Measurements from ENCODE around the gene TUBG1.
"Not testable (repeated sequence)": the region's sequence is repeated elsewhere in the genome, so short reads cannot be mapped to it uniquely, and the experiment has no call there.

Gene TUBG1

DNA sequence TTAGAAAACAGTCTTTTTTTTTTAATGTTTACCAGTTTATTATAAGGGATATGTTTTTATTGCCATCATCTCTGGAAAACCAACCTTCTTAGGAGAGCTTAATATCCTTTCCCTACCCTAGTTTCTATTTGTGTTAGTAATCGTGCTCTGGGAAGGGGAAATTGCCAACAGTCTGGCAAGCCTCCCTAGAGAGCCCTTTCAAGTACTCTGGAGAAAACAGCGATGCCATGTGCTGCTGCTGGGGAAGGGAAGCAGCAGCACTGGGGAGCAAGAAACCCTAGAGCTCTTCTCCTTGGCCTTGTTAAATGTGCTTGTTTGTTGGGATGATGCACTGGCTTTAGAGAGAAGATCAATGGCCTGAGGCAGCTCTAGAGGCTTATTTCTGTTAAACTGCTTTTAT, 10.6 kb upstream of the TUBG1 start:
- peaks cover 31% of the 10 kb centered on the region for H3K4me1 Mint-ChIP-seq (ENCODE audit: low read depth)
- H3K27ac Mint-ChIP-seq = peak overlapping the region; percentile 2
- H3K27me3 Mint-ChIP-seq = no peaks in the 10 kb centered on the region

DNA sequence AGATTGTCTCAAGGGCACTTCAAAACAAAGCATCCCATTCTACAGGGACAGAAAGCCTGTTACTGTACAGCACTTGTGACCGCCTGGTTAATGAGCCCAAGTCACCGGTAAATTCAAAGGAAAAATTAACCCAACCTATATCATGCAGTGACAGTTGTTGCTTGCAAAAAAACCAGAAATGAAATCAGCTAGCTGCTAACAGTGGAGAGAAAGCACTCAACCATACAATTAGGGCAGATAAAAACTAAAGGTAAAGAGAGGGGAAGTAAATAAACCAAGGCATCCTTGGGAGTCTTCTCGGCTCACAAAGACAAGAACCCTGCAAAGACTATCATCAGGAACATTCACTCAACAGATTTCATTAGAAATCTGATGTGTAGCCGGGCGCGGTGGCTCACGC, 6.2 kb upstream of the TUBG1 start:
- Mint-ChIP-seq H3K27me3 (no peaks in the 10 kb centered on the region), H3K4me1 (ENCODE audit: low read depth) (peaks cover 67% of the 10 kb centered on the region), H3K9me3 (ENCODE audit: low read depth) (no peaks in the 10 kb centered on the region), H3K36me3 (peaks cover 2% of the 10 kb centered on the region), H3K27ac (peak overlapping the region; percentile 56), H3K4me3 (peak overlapping the region; percentile 32)

More for the DNA sequence above, 10.6 kb upstream of the TUBG1 start:
- no peaks in the 10 kb centered on the region for H3K36me3 Mint-ChIP-seq
- no peaks in the 10 kb centered on the region for H3K9me3 Mint-ChIP-seq (ENCODE audit: low read depth)
- H3K4me3 Mint-ChIP-seq = peak overlapping the region; percentile 4

DNA sequence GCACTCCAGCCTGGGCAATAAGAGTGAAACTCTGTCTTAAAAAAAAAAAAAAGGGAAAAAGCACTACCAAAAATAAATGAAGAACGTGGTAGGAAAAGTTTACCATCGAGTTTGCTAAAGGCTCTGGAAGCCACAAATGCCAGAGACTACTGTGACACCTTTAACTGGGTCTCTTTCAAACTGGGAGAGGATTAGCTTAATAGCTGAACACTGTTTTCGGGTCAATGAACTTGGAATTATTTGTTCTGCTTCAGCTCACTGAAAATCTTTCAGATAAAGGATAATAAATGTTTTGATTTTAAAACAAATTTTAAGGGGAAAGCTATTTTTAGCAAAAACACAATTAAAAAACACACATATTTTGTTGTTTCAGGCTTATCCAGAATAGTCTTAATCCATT, 1.7 kb upstream of the TUBG1 start:
- H3K27ac Mint-ChIP-seq = peak overlapping the region; percentile 98

DNA sequence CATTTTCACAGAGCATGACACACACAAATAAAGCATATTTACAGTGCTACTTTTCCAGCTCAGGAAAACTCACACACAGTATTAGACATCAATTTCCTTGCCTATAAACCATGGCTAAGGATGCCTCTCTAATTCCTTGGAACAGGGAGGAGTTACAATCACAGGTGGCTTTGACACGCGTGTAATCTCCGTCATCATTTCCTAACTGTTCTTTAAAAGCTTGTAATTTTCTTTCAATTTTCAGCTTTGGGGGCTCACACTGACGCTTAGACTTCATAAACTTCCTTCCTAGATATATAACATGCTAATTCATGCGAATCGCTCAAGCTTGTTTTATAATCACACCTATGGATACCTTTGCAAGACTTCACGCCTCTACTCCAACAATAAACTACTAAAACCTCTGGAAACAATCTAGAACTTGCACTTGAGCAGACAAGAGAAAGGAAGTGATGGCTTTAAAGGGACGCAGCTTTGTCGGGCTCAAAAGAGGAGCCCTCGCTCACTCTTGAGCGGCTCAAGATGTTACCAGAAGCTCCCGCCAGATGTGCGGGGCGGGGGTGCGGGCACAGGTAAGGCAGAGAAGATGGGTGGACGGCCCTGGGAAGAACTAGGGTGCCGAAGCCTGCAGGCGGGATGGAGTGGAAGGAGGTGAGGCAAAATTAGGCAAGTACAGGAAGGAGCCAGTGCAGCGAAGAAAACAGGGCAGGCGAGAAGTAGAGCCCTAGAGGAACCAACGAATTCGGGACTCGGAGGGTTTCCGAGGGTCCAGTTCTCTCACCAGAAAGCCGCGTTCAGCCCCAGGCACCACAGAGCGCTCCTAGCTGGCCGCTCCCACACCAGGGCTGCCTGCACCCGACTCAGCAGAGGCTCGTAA, 940 bp upstream of the TUBG1 start:
- Mint-ChIP-seq H3K4me1 (ENCODE audit: low read depth) (peaks cover 49% of the 10 kb centered on the region), H3K36me3 (peaks cover 4% of the 10 kb centered on the region), H3K9me3 (ENCODE audit: low read depth) (no peaks in the 10 kb centered on the region), H3K27me3 (no peaks in the 10 kb centered on the region), H3K27ac (peak overlapping the region; percentile 98), H3K4me3 (peak overlapping the region; percentile 100)

More for the DNA sequence above, 1.7 kb upstream of the TUBG1 start:
- H3K9me3 Mint-ChIP-seq (ENCODE audit: low read depth) = no peaks in the 10 kb centered on the region
- peaks cover 56% of the 10 kb centered on the region for H3K4me1 Mint-ChIP-seq (ENCODE audit: low read depth)
- H3K27me3 Mint-ChIP-seq = no peaks in the 10 kb centered on the region
- peak overlapping the region; percentile 100 for H3K4me3 Mint-ChIP-seq
- peaks cover 4% of the 10 kb centered on the region for H3K36me3 Mint-ChIP-seq

DNA sequence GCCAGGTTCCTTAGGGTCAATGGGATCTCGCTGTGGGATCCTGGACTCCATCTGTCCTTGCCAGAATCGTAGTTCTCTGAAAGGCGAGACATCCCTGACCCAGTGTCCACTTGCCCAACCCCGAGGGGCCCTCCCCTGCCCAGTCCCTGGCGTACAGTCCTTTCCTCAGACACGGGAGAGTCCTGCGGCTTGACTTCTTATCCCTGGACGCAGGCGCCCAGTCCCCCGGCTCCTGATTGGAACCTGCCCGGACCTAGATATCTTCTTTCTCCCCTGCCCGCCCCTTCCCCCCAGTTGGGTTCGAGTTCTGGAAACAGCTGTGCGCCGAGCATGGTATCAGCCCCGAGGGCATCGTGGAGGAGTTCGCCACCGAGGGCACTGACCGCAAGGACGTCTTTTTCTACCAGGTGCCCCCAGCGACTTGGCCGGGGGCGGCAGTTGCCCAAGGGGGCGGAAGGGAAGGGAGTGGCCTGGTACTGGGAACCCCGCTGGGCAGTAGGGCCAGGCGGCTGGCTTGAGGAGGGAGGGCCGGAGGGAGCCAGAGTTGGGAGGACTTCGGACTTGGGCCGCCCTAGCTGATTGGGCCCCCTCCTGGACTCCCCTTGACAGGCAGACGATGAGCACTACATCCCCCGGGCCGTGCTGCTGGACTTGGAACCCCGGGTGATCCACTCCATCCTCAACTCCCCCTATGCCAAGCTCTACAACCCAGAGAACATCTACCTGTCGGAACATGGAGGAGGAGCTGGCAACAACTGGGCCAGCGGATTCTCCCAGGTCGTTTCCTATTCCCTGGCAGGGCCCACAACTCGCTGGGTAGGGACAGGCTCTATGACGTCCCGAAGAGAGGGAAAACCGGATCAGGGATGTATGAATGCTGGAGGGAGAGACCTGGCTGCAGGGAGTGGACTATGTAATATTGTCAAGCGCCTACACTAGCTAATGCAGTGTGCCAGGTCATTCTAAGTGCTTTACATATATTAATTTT, 625 bp downstream of the TUBG1 start:
- H3K4me1 Mint-ChIP-seq (ENCODE audit: low read depth) = peaks cover 36% of the 10 kb centered on the region
- not testable (repeated sequence) for H3K9me3 Mint-ChIP-seq (ENCODE audit: low read depth); H3K36me3 Mint-ChIP-seq; H3K27me3 Mint-ChIP-seq
- H3K4me3 Mint-ChIP-seq = peak overlapping the region; percentile 100
- H3K27ac Mint-ChIP-seq = peak overlapping the region; percentile 98

DNA sequence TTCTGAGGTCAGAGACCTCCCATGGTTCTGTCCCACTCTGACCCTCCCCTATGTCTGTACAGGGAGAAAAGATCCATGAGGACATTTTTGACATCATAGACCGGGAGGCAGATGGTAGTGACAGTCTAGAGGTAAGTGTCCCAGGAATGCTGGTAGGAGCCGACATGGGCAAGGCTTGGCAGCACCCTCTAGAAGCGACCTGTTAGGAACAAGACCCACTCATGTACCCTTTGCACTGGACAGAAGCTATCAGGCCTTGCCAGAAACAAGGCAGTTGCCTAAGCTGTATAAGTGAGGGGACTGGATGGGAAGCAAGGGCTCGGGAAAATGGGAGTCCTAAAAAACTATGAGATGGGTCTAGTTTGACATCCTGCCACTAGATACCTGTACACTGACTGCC, 2.5 kb downstream of the TUBG1 start:
- Mint-ChIP-seq H3K27me3 (no peaks in the 10 kb centered on the region), H3K4me1 (ENCODE audit: low read depth) (peaks cover 17% of the 10 kb centered on the region), H3K4me3 (peak overlapping the region; percentile 33), H3K9me3 (ENCODE audit: low read depth) (no peaks in the 10 kb centered on the region), H3K36me3 (peaks cover 6% of the 10 kb centered on the region), H3K27ac (no peak overlapping the region)

DNA sequence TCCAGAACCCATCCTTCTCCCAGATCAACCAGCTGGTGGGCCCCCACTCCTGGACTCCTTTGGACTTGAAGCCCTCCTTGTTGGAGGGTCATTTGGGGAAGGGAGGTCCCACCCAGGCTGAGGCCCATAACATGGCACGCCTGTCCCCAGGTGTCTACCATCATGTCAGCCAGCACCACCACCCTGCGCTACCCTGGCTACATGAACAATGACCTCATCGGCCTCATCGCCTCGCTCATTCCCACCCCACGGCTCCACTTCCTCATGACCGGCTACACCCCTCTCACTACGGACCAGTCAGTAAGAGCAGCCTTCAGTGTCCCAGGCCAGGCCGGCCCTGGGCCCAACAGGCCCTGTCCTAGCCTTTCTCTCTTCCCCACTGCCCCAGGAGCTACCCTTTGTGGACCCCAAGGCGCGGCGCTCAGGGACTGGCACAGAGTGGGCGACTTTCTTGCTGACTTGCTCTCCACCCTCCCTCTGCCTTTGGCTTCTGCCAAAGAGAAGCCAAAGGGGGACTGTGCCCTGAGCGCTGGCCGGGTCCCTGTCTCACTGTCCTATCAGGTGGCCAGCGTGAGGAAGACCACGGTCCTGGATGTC, 4.3 kb downstream of the TUBG1 start:
- Mint-ChIP-seq H3K27me3 (no peaks in the 10 kb centered on the region), H3K27ac (no peak overlapping the region), H3K36me3 (peaks cover 6% of the 10 kb centered on the region), H3K4me3 (no peak overlapping the region), H3K9me3 (ENCODE audit: low read depth) (no peaks in the 10 kb centered on the region), H3K4me1 (ENCODE audit: low read depth) (peaks cover 4% of the 10 kb centered on the region)

DNA sequence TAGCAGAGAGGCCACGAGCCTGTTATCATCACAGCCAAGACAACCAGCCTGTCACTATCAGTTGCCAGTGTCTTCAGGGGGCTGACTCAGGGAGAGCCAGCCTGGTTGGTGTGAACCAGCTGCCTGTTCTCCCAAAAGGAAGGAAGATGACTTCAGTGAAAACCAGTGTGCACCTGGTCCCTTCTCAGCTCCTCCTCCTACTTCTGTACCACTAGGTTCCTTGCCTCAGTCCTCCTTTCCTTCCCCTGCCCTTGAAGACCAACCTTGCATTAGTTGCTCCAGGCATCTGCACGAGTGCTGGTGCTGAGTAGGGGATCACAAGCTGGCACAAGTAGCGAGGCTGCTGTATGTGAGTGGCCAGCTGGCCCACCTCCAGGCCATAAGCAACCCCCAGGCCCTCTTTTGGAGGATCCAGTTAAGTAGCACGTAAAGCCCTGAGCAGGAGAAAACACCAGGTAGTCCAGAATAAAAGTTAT, 8.5 kb downstream of the TUBG1 start:
- no peak overlapping the region for H3K27ac Mint-ChIP-seq
- no peaks in the 10 kb centered on the region for H3K27me3 Mint-ChIP-seq
- H3K36me3 Mint-ChIP-seq = peaks cover 3% of the 10 kb centered on the region
- H3K4me3 Mint-ChIP-seq = no peak overlapping the region
- H3K9me3 Mint-ChIP-seq (ENCODE audit: low read depth) = no peaks in the 10 kb centered on the region
- no peaks in the 10 kb centered on the region for H3K4me1 Mint-ChIP-seq (ENCODE audit: low read depth)

DNA sequence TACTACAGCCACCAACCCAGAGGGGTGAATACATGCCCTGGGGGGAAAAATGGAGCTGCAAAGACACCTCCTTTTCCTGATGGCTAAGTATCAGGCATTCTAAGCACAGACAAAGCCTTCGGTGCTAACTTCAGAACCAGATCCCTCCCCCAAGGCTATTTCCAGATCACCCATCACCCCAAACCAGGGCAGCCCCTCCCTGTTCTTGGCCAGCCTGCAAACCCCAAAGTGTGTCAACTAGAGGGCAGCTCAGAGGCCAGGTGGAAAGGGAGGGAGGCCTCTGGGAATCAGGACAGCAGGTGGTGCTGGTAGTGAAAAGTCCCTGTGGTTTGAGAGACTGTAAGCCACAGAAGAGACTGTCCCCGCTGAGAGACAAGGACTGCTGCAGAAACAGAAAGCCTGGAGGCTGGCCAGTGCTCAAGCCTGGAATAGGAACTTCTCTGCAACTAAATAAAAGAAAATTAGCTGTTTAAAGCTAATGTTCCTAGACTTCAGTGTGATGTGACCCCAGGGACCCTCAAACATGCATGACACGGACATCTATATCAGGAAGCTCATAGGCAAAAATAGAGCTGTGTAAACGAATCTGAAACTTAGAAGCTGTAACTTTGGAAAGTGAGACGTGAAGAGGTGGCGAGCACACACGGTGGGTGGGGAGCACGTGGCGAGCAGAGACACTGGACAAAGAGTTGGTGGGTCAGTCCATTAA, 9.1 kb downstream of the TUBG1 start:
- no peaks in the 10 kb centered on the region for H3K27me3 Mint-ChIP-seq
- no peak overlapping the region for H3K4me3 Mint-ChIP-seq
- H3K36me3 Mint-ChIP-seq = peaks cover 3% of the 10 kb centered on the region
- H3K9me3 Mint-ChIP-seq (ENCODE audit: low read depth) = no peaks in the 10 kb centered on the region
- no peaks in the 10 kb centered on the region for H3K4me1 Mint-ChIP-seq (ENCODE audit: low read depth)
- H3K27ac Mint-ChIP-seq = no peak overlapping the region

DNA sequence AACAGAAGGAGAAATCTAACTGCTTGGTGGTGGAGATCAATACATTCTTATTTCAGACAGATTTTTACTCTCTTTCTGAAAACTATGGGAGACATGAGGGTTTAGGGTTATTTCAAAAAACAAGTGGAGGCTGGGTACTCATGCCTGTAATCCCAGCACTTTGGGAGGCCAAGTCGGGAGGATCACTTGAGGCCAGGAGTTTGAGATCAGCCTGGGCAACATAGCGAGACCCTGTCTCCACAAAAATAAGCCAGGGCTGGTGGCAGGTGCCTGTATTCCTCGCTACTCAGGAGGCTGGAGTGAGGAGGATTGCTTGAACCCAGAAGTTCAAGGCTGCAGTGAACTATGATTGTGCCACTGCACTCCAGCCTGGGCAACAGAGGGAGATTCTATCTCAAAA, 12.5 kb downstream of the TUBG1 start:
- H3K27ac Mint-ChIP-seq = not testable (repeated sequence)

DNA sequence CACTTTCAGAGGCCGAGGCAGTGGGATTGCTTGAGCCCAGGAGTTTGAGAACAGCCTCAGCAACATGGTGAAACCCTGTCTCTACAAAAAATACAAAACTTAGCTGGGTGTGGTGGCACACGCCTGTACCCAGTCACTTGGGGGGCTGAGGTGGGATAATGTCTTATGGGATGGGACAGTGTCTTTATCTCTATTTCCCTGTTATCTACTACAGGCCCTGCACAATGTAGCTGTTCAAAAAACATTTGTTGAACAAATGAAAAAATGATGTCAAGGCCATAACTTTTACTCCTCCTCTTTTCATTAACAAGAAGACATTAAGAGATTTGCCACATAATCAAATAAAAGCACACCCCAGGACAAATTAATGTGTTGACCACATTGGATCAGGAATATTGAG, 13.8 kb downstream of the TUBG1 start:
- H3K36me3 Mint-ChIP-seq = no peaks in the 10 kb centered on the region
- no peak overlapping the region for H3K27ac Mint-ChIP-seq
- no peaks in the 10 kb centered on the region for H3K4me1 Mint-ChIP-seq (ENCODE audit: low read depth)
- H3K27me3 Mint-ChIP-seq = no peaks in the 10 kb centered on the region
- no peaks in the 10 kb centered on the region for H3K9me3 Mint-ChIP-seq (ENCODE audit: low read depth)
- H3K4me3 Mint-ChIP-seq = no peak overlapping the region

More for the DNA sequence above, 12.5 kb downstream of the TUBG1 start:
- H3K4me1 Mint-ChIP-seq (ENCODE audit: low read depth); H3K36me3 Mint-ChIP-seq; H3K9me3 Mint-ChIP-seq (ENCODE audit: low read depth); H3K27me3 Mint-ChIP-seq; H3K4me3 Mint-ChIP-seq: not testable (repeated sequence)

DNA sequence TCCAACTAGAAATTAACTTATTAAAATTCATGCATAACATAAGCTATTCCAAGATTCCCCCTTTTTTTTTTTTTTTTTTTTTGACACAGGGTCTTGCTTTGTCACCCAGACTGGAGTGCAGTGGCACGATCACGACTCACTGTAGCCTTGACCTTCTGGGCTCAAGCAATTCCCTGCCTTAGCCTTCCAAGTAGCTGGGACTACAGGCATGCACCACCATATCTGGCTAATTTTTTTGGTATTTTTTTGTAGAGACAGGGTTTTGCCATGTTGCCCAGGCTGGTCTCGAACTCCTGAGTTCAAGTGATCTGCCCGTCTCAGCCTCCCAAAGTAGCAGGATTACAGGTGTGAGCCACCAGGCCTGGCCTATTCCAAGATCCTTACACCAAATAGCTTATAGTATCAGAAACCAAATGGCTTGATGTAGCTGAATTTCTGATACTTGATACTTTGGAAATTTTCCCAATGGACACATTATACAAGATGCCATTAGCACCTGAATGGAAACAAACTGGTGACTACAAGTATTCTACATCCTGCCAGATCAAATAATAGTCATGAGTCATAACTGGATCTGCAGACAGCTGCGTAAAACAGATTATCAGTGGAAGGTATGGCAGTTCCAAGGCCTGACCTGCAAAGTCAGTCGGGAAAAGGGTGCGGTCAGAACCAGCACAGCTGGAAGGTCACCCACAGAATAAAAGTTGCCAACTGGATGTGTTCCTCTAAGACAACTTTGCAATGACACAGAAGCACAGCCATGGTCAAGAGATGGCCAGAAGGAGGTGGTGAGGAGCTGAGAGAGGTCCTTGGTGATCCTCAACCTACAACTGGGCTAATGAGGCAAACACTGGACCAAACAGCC, 14.5 kb downstream of the TUBG1 start:
- Mint-ChIP-seq H3K4me3 (no peak overlapping the region), H3K36me3 (no peaks in the 10 kb centered on the region), H3K4me1 (ENCODE audit: low read depth) (no peaks in the 10 kb centered on the region), H3K27me3 (no peaks in the 10 kb centered on the region), H3K27ac (no peak overlapping the region), H3K9me3 (ENCODE audit: low read depth) (no peaks in the 10 kb centered on the region)

DNA sequence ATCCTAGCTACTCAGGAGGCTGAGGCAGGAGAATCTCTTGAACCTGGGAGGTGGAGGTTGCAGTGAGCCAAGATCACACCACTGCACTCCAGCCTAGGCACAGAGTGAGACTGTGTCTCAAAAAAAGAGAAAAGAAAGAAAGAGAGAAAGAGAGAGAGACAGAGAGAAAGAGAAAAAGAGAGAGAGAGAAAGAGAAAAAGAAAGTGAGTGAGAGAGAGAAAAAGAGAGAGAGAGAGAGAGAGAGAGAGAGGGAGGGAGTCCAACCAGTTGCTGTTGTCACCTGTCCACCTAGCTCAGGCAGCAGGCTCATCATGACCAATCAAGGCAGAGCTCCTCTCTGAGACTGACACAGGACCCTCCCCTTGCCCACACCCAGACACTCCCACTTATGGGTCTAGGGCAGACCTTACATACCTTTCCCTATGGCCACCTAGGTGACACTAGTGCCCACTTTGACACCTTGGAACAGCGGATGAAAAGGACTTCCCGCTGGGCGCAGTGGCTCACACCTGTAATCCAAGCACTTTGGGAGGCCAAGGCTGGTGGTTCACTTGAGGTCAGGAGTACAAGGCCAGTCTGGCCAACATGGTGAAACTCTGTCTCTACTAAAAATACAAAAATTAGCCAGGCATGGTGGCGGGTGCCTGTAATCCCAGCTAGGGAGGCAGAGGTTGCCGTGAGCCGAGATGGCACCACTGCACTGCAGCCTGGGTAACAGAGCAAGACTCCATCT, 17.7 kb downstream of the TUBG1 start:
- H3K9me3 Mint-ChIP-seq (ENCODE audit: low read depth); H3K27me3 Mint-ChIP-seq; H3K4me1 Mint-ChIP-seq (ENCODE audit: low read depth); H3K27ac Mint-ChIP-seq; H3K36me3 Mint-ChIP-seq; H3K4me3 Mint-ChIP-seq: not testable (repeated sequence)

Data from activated naive CD8-positive, alpha-beta T cell (primary cell).